ENCODE data around the gene SORT1. TPM values are rescaled to one million over a fixed set of nuclear protein-coding genes. Genes with fewer than 3 reads are reported as not detected.
A peak's percentile ranks its signal among the peaks of the same experiment; 100 is the strongest.

The SORT1 gene
- total RNA-seq, 1 experiment from 2014 or later: 56.5 TPM

GRCh38 chr1:109426281-109427170, 28.8 kb upstream of the SORT1 start, which contains the start of gene PSMA5:
TSS of gene PSMA5 (minus strand) at chr1:109426448. CDS start at chr1:109426330, 118 bp downstream.
- TSS peak; percentile 77 for BruUV-seq (replicated peaks)
- TF ChIP-seq CTCF (conservative IDR thresholded peaks at IDR 0.05; ENCODE audit: low read depth, low read length) (no peak), EZH2 (IDR thresholded peaks at IDR 0.05; ENCODE audit: borderline replicate concordance, low read depth, low read length, poor library complexity, severe bottlenecking) (no peak)
- no peaks in the 10 kb centered on the region for H3K9me3 ChIP-seq (ENCODE audit: low read depth, low read length, poor library complexity, severe bottlenecking)
- intact Hi-C loops (cut with micrococcal nuclease; ENCODE audit: unreplicated experiment): no loop called here
- peak; percentile 100 for DNase-seq (ENCODE audit: low spot score)
- peaks cover 4% of the 10 kb centered on the region for H3K4me1 ChIP-seq (ENCODE audit: insufficient read depth, low read length, poor library complexity, severe bottlenecking)
- peak within 1 kb of the TSS; percentile 86 for H3K4me3 ChIP-seq (ENCODE audit: low read depth, low read length, poor library complexity, severe bottlenecking)
- H3K27me3 ChIP-seq (replicated peaks; ENCODE audit: insufficient read depth, low read depth, low read length, poor library complexity): no peaks in the 10 kb centered on the region
- CTCF ChIA-PET: interaction anchor here (0.6 kb wide), 2 partner anchors 64 to 144 kb away, joined by 3 to 8 read pairs; no protein-coding TSS in a partner anchor
- POLR2A ChIA-PET (ENCODE audit: low non-redundant PET): no interaction called here
- H3K36me3 ChIP-seq (ENCODE audit: insufficient read depth, low read length, poor library complexity, severe bottlenecking): peaks cover 2% of the 10 kb centered on the region
- peak within 1 kb of the TSS; percentile 73 for H3K27ac ChIP-seq (ENCODE audit: low read depth, low read length, poor library complexity, severe bottlenecking)

GRCh38 chr1:109425391-109426280, 27.9 kb upstream of the SORT1 start:
- Histone ChIP-seq H3K4me1 (ENCODE audit: insufficient read depth, low read length, poor library complexity, severe bottlenecking) (peaks cover 4% of the 10 kb centered on the region), H3K27ac (ENCODE audit: low read depth, low read length, poor library complexity, severe bottlenecking) (peak overlapping the region; percentile 73), H3K36me3 (ENCODE audit: insufficient read depth, low read length, poor library complexity, severe bottlenecking) (peaks cover 11% of the 10 kb centered on the region), H3K4me3 (ENCODE audit: low read depth, low read length, poor library complexity, severe bottlenecking) (peak overlapping the region; percentile 86), H3K9me3 (ENCODE audit: low read depth, low read length, poor library complexity, severe bottlenecking) (no peaks in the 10 kb centered on the region), H3K27me3 (replicated peaks; ENCODE audit: insufficient read depth, low read depth, low read length, poor library complexity) (no peaks in the 10 kb centered on the region)
- TSS peak; percentile 80 for BruUV-seq (replicated peaks)
- POLR2A ChIA-PET (ENCODE audit: low non-redundant PET): no interaction called here
- no peak for TF ChIP-seq CTCF (conservative IDR thresholded peaks at IDR 0.05; ENCODE audit: low read depth, low read length)
- no peak for TF ChIP-seq EZH2 (IDR thresholded peaks at IDR 0.05; ENCODE audit: borderline replicate concordance, low read depth, low read length, poor library complexity, severe bottlenecking)
- CTCF ChIA-PET: interaction anchor here (0.6 kb wide), 4 partner anchors 27 to 232 kb away, joined by 3 to 8 read pairs (median 3); no protein-coding TSS in a partner anchor
- DNase-seq (ENCODE audit: low spot score): peak; percentile 38
- intact Hi-C loops (cut with micrococcal nuclease; ENCODE audit: unreplicated experiment): no loop called here

- TSS peak; percentile 7 for BruUV-seq (replicated peaks)
- H3K27ac ChIP-seq (ENCODE audit: low read depth, low read length, poor library complexity, severe bottlenecking): no peak overlapping the region
- no peak overlapping the region for H3K4me3 ChIP-seq (ENCODE audit: low read depth, low read length, poor library complexity, severe bottlenecking)
- H3K27me3 ChIP-seq (replicated peaks; ENCODE audit: insufficient read depth, low read depth, low read length, poor library complexity): no peaks in the 10 kb centered on the region
- TF ChIP-seq CTCF (conservative IDR thresholded peaks at IDR 0.05; ENCODE audit: low read depth, low read length): no peak
- no peak for TF ChIP-seq EZH2 (IDR thresholded peaks at IDR 0.05; ENCODE audit: borderline replicate concordance, low read depth, low read length, poor library complexity, severe bottlenecking)
- peaks cover 28% of the 10 kb centered on the region for H3K36me3 ChIP-seq (ENCODE audit: insufficient read depth, low read length, poor library complexity, severe bottlenecking)
- H3K9me3 ChIP-seq (ENCODE audit: low read depth, low read length, poor library complexity, severe bottlenecking): no peaks in the 10 kb centered on the region
- CTCF ChIA-PET: no interaction called here
- peaks cover 4% of the 10 kb centered on the region for H3K4me1 ChIP-seq (ENCODE audit: insufficient read depth, low read length, poor library complexity, severe bottlenecking)
- intact Hi-C loops (cut with micrococcal nuclease; ENCODE audit: unreplicated experiment): no loop called here
- no peak for DNase-seq (ENCODE audit: low spot score)
- POLR2A ChIA-PET (ENCODE audit: low non-redundant PET): no interaction called here
Measured at GRCh38 chr1:109423498-109423897, 25.8 kb upstream of the SORT1 start.

All from A673 (cell line).